HT-29 (cell line): ENCODE measurements around the gene ABLIM2. TPM values are rescaled to one million over a fixed set of nuclear protein-coding genes. Genes with fewer than 3 reads are reported as not detected.

Experiments
- DNase-seq: peaks from one replicate; pipeline ENCODE4 v3.0.0-alpha.2; 2015; ENCODE audit warnings: low spot score
- total RNA-seq: library from RNA; depleted of rRNA; stranded (reverse); fragments of >200 nt; shearing (Covaris generic); gene quantifications from 2 replicates; pipeline ENCODE4 v1.2.3, GENCODE V29; 2014

ABLIM2 gene
- total RNA-seq, 1 experiment from 2014 or later: 0.13 TPM

DNA sequence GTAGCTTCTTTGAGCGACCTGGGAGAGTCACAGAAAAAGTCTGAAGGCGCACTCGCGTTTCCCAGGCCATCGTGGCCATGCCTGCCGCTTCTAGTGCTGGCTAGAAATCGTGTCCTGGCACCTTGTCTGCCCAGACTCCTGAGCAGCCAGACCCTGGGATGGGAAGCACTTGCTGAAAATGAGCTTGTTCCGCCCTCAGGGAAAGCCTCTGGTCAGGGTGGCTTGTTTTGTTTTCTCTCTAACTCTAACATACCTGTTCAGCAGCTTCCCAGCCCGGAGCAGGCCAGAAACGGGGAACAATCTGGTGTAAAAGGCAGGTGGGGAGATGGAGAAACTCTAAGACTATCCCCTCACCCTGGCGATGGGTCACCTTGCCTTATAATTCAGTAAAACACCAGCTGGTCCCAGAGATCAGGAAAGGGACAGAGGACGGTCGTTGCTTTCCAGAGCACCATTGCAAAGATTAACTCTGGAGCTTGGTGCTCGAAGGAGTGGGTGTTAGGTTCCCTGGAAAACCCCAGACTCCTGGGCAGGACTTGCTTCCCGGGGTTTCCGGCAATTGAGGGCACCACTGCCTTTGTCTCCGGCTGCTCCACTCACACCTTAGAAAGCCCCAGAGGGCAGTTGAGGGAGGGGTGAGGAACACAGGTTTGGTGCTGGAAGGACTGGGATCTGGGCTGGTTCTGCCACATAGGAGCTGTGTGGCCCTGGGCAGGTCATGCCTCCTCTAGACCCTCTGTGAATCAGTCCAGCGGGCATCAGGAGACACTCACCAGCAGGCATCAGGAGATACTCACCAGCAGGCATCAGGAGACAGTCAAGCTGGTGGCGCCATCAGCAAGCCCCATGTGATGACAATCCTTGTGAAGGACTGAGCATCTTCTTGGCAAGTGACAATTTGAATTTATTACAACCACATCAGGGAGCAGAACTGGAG, 36.0 kb upstream of the ABLIM2 start:
- DNase-seq: no peak

DNA sequence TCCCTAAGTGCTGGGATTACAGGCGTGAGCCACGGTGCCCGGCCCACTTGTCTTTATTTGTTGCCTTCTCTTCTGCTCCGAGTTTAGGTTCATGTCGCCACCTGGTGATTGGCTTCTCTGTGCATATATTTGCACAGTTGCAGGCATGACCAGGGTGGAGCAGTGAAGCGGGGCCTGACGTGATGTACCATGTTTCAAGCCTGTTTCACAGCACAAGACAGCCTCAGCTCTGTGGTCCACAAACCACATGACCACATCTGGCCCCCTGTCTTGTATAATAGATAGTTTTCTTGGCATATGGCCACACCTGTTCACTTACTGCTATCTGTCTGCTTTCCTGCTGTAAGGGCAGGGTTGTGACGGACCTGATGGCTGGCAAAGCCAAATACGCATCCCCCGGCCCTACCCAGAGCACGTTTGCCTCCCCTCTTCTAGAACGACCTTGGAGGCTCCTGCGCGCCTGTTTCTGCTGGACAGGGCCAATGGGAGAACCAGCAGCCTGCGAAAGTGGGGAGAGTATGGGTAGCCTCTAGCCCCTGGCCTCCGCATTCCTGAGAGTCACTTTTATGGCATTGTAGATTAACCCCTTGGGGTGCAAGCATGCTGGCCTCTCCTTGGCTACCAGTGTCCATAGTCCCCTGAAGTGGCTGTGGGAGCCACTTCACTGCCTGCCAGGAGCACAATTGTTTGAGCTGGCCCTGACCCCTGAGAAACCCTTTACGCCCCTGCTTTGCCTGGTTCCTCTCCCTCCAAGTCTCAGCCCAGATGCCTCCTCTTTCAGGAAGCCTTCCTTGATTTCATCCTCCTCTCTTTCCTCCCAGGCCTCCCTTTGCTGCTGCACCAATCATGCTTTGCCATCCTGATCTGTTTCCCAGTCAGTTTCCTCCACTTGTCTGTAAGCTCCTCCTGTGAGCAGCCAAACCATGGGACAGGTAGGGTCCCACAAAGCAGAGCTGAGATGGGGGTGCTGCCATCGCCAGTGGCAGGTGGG, 34.4 kb upstream of the ABLIM2 start:
- peak; percentile 82 for DNase-seq

DNA sequence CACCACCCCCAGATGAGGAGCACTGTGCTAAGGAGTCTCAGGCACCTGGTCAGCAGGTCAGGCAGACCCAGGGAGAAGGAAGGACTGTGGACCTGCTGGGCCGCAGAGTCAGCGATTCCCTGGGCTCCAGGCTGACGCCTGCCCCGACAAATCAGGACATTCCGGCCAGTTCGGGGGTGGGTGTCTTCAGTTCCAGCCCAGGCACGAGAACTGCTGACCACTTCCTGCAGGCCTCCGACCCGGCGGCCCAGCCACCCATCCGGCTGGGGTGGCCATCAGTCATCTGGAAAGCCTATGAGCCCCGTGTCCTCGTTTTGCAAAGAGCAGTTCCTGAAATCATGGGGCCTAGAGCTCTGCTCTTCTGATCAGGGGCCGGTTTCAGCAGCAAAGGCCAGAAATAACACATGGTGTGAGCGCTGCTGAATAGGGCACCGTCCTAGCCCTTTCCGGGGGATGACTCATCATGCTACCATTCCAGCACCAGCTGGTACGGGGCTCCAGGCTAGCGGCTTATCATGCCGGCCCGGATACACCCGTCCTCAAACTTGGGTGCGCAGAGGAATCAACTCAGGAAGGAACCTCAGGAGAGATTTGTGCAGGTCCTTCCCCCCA, 32.6 kb upstream of the ABLIM2 start:
- no peak for DNase-seq

DNA sequence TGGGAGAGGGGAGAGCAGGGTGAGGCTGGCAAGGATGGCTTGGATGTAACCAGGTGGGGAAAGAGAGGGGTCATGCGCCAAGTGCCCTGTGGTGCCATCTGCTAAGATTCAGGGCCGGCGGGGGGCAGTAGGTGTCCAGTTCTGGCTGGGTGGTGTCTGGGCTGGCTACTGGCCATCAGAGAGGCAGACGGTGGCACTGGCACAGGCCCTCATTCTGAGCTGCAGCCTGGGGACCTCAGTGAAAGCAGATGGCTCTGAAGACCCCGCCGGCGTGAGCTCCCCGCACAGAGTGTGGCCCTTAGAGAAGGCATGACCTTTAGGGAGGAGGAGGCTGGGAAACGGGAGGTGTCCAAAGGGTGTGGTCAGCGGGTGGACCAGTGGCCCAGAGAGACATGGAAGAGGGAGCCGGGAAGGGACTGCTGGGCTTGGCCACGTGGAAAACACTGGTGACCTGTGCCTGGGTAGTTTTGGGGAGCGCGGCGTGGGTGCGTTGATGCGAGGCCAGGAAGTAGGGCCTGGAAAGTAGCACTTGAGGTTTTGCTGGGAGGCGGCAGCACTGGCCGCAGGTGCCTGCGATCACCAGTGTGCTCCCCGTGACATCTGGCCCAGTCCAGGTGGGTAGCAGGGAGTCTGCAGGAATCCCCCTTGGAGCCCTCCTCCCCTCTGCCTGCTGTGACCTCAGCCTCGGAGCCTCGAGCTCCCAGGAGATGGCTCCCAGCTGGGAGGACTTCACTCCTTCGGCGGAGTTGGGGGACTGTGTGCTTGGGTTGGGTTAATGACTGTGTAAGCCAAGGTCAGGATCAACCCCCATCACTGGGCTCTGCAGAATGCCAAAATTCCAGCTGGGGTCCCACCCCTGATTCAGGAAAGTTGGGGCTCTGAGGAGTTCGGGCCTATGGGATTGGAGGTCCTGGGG, 31.2 kb upstream of the ABLIM2 start:
- no peak for DNase-seq

DNA sequence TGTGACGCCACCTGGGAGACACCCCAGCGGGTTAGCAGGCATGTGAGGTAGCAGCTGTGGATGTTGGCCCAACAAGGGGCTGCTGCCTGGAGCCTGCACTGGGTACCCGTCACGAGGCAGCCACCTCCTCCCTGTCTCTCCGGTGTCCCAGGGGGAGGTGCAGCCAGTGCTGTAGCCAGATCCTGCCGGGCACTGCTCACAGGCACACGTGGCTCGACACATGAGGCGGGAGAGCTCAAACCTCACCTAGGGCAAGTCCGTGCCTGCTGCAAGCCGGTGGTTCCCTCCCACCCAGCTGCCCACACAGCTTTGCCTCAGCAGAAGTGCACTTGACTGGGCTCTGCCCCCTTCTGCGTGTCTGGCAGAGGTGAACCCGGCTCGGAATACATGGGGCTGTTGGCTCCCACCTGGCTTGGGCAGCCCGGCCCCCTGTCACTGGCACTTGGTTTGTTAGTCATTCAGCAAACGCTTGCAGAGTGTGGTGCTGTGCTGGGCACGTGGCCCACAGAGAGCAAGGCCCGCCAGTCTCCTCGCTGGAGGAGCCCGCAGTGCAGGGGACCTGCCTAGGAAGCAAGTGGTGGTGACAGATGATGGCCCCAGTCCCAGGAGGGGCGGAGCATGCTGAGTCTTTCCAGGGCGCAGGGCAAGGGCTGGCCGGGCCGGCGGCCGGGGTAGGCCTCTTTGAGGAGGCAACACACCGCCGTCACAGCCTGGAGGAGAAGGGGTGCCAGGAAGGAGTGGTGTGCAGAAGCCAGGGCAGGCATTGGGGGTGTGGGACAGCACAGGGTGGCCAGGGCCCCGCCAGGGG, 30.3 kb upstream of the ABLIM2 start:
- DNase-seq: peak; percentile 62

DNA sequence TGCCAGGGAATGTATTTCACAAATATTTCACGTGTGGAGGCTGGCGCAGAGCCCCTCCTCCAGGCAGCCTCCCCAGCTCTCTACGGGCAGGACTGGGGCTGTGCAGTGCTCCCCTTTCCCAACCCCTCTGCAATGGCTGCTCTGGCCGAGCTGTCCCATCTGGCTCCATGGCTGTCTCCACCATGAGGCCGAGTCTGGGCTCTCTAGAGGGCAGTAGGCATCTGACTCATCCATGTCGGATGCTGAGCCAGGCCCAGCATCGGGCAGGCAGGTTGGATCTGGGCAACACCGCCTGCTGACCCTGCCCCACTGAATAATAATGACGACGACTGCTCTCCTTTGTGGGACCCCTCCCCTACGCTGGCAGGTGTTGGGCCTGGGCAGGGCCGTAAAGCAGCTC, 29.5 kb upstream of the ABLIM2 start:
- DNase-seq: no peak

DNA sequence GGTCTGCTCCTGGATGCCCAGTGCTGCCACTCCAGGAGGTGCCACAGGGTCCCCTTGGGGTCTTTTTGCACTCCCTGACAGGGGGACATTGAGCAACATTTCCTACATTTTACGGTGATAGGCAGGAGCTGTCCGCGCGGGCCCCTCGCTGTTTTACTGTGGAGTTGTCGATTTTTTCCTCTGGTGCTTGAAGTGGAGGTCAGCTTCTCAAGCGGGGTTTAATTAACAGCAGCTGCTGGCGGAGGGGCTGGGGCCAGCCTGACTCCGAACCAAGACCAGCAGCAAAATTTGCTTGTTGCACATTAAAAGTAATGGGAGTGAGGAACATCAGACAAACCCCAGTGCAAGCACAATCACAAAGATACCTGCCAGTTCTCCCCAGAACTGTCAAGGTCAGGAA, 27.3 kb upstream of the ABLIM2 start:
- no peak for DNase-seq

DNA sequence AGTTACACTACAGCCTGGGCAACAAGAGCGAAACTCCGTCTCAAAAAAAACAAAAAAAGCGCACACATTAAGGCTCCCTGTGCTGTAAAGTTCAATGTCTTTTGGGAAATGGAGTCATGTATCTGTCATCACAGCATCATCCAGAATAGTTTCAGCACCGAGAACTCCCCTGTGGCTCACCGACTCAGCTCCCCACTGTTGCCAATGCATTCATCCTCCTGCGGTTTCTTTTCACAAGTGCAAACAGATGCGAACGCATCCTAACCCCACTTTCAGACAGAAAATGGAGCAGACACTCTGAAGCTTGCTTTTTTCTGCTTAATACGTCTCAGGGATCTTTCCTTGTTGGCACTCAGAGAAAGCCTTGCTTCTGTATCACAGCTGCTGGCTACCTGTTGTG, 26.7 kb upstream of the ABLIM2 start:
- DNase-seq: no peak

DNA sequence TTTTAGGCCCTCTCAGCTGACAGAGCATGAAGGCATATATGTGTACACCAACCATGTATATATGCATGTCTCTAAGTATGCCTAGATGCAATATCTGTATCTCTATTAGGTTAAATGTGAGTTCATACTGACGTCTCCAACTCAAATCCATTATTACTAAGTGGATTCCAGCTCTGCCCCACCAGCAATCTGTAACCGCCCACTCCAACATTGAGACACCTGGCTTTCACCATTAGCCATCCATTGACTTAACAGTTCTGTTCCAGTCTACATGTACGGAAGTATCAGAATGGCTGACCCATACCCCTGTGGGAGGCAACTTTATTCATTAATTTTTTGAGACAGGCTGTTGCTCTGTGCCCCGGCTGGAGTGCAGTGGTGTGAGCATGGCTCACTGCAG, 25.4 kb upstream of the ABLIM2 start:
- no peak for DNase-seq

DNA sequence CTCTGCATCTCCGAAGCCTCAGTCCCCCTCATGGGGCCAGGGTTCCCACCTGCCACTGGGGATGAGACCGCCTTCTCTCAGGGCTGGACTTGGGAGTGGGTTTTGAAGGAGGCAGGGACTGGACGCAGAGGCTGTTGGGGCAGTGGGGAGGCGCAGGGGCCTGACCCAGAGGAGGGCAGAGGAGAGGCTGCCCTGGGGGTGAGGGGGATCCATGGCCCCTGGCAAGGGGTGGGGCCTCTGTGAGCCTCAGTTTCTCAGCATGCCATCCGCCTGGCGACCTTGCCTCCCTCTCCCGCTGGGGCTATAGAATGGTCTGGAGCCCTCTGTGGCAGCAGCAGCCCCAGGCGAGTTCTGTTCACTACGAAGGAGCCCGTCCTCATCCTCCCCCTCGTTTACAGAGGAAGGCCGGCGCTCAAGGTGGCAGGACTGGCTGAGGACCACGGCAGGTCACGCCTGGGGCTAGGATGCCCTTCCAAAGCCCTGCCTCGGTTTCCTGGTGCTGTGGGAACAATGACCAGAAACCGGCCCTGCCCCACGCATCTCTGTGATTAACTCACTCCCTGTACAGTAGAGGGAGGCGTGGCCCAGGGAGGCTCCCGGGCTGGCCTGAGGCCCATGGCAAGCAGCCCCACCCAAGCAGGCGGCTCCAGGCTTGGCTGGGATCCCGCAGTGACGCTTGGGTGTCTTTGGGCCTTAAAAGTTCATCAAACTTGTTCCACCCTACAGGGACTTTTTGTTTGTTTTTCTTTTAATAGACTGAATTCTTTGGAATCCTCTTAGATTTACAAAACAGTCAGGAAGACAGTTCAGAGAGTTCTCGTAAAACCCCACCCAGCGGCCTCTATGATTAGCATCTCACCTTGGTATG, 24.5 kb upstream of the ABLIM2 start:
- peak; percentile 89 for DNase-seq

DNA sequence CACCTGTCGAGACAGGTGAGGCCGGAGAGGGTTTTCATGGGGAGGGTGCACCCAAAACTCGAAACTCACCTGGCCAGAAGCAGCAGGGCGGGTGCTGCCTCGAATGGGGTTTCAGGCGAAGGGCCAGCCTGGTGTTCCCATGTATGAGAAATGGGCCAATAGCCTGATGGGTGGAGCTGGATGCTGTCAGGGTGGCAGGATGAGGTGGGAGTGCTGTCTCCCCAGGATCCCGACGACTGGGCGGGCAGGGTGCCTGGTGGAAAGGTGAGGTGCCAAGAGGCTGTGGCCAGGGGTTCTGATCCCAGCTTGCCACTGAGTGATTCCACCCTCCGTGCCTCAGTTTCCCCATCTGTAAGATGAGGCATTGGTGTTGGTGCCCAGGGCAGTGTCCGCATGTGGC, 23.7 kb upstream of the ABLIM2 start:
- no peak for DNase-seq

DNA sequence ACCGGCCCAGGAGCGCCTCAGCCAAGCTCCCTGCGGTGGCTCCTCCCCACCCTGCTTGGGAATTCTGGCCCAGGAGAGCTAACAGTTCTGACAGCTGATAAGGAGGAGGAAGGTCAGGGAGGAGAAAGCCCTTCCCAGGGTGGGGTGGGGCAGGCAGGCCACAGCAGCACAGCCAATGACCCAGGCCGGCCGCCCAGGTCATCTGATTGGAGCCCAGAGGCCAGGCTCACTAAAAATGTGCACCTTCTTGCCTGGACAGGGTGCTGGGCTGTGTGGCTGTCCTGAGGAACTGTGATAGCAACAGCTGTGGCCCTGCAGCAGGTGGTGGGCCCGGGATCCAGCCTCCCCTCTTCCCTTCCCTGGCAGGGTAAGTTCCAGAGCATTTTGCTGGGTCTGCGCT, 23.2 kb upstream of the ABLIM2 start:
- peak; percentile 44 for DNase-seq

DNA sequence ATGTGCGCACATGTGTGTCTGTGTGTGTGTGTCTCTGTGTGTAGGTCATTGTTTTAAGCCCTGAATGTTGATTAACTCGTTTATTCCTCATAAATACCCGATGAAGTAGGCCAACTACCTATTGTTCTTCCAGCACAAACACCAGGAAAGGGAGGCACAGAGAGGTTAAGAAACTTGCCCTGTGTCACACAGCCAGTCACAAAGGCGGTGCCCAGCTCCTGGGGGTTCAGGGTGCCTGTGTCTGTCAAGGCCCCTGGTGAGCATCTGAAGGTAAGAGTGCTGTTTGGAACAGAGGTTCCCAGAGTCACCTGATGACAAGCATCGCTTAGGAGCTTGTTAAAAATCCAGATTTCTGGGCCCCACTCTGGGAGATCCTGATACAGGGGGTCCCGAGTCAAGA, 22.5 kb upstream of the ABLIM2 start:
- no peak for DNase-seq

DNA sequence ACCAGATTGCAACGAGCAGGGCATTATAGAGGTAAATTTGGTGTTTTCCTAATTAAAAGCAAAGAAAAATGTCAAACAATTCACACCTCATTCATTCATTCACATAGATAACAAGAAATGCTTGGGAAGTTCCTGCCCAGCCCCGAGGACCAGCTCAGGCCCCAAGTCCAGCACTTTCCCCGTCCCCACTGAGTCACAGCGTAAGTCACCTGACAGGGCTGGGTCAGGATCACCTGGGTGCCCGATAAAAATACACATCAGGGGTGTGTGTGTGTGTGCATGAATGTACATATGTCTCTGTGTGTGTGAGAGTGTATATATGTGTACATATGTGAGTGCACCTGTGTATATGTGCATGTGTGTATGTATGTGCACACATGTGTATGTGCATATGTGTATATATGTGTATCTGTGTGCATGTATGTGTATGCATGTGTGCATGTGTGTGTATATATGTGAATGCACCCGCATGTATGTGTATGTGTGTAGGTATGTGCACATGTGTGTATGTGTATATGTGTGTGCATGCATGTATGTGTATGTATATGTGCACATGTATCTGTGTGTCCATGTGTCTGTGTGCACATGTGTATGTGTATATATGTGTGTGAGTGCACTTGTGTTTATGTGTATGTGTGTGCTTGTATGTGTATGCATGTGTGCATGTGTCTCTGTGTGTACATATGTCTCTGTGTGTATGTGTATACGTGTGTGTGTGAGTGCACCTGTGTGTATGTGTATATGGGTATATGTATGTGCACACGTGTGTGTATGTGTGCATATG, 21.9 kb upstream of the ABLIM2 start:
- DNase-seq: no peak

DNA sequence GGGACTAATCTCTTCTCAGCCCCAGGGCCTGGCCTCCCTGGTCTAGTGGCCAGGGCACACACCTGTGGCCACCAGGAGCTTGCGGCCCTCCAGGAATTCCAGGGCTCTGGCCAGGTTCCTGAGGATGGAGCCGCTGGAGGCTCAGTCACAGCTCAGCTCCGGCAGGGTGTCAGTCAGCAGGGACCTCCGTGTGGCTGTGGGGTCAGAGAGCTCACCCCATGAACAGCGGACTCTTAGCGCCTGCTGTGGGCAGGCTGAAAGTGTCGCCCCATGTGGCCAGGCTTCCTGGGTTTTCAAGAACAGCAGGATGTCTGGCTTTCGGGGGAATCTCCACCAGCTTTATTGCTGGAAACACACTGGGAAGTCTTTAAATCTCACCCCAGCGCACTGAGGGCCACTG, 21.2 kb upstream of the ABLIM2 start:
- DNase-seq: no peak

DNA sequence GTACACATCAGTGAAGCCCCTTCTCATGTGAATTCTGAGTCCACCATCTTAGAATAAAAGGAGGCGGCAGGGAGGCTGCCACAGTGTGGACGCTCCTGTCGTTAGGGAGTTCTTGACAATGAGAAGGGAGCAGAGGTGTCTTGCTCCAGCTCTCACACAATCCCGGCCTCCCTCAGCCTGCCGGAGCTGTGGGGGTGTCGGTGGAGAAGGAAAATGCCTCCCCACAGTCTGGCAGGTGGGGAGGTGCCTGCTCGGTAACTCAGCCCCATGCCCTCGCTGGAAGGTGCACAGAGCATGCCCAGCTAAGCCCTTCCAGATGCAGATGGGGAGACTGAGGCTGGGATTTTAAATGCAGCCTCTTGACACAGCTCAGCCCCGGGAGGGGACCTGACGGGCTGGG, 20.5 kb upstream of the ABLIM2 start:
- no peak for DNase-seq

DNA sequence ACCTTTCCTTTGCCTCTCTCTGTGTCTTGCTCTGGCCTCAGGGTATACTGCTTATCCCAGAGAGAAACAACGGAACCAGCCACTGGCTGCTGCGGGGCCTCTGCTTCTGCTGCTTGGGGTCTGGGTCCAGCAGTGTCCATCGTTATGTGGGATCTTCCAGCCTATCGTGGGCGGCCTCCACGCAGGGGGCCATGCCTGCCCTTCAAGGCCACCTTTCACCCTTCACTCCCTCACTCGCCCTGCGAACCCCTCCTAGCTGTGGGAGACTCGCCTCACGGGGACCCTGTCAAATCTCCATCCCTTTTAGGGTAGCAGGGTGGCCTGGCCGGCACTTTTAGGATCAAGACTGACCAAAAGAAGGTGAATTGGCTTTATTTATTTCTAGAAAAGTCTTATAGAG, 19.3 kb upstream of the ABLIM2 start:
- DNase-seq: no peak

DNA sequence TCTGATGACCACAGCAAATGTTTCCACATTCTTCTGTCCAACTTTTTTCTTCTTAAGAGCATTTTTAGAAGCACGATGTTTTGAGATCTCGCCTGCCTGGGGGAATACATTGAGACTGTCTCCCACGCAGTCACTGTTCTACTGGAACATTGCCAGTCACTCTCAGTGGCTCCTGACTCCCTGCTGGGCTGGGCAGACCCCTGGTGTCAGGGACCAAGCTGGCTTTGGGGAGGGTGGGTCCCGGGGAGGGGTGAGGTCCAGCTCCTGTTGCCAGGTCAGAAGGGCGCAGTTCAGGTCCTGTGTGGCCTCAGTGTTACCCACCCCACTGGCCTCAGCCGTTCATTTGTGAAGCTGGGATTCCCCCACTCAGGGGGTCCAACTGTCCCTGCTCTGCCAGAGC, 18.9 kb upstream of the ABLIM2 start:
- DNase-seq: no peak
